Small intestine (tissue), 7 donors: Measurements from ENCODE around the gene CEP135. TPM values are rescaled to one million over a fixed set of nuclear protein-coding genes. Genes with fewer than 3 reads are reported as not detected.
A peak's percentile ranks its signal among the peaks of the same experiment; 100 is the strongest.
"Not testable (repeated sequence)": the region's sequence is repeated elsewhere in the genome, so short reads cannot be mapped to it uniquely, and the experiment has no call there.

Experiments
- DNase-seq, 2 donors: peaks; one replicate each; pipeline versions ENCODE4 v3.0.0 to v3.0.0-alpha.2; 2013
- FAIRE-seq: peaks from 2 replicates; lab custom pipeline; 2012; peaks lifted over from hg19 to GRCh38; lab: Jason Lieb, UNC
- H3K27ac ChIP-seq, 3 donors: one replicate each; pipeline ENCODE4 v1.5.1; 2013; ENCODE audit warnings: low read length in 2 of 3, mild to moderate bottlenecking in 2 of 3, control low read depth in 1 of 3, inconsistent platforms in 1 of 3, low read depth in 1 of 3, moderate library complexity in 1 of 3
- H3K27me3 ChIP-seq, 3 donors: one replicate each; pipeline ENCODE4 v1.6.1; 2013; ENCODE audit warnings: low read length in 3 of 3, inconsistent platforms in 1 of 3; ENCODE audit not compliant: control insufficient read depth in 3 of 3, insufficient read depth in 3 of 3
- H3K36me3 ChIP-seq, 3 donors: one replicate each; pipeline ENCODE4 v1.6.1; 2013; ENCODE audit warnings: low read length in 3 of 3, inconsistent platforms in 1 of 3, low read depth in 1 of 3, mild to moderate bottlenecking in 1 of 3, moderate library complexity in 1 of 3; ENCODE audit not compliant: control insufficient read depth in 3 of 3, insufficient read depth in 2 of 3
- H3K4me1 ChIP-seq, 3 donors: one replicate each; pipeline ENCODE4 v1.6.1; 2013; ENCODE audit warnings: low read length in 2 of 3, inconsistent platforms in 1 of 3, low read depth in 1 of 3, mild to moderate bottlenecking in 1 of 3, moderate library complexity in 1 of 3; ENCODE audit not compliant: control insufficient read depth in 3 of 3, insufficient read depth in 2 of 3
- H3K4me3 ChIP-seq, 3 donors: one replicate each; pipeline ENCODE4 v1.5.1; 2013; ENCODE audit warnings: low read length in 3 of 3, control low read depth in 1 of 3, inconsistent platforms in 1 of 3, low read depth in 1 of 3, mild to moderate bottlenecking in 1 of 3, moderate library complexity in 1 of 3
- H3K9me3 ChIP-seq, 2 donors: one replicate each; pipeline ENCODE4 v1.6.1; 2013; ENCODE audit warnings: low read depth in 1 of 2, low read length in 1 of 2; ENCODE audit not compliant: control insufficient read depth in 2 of 2, insufficient read depth in 1 of 2
- WGBS, 3 donors: extraction: QIAGEN DNeasy Blood & Tissue Kit; methylation state at CpG; one replicate each; pipeline ENCODE4 v1.1.7; 2013; 5-methylcytosine and 5-hydroxymethylcytosine counted together
- polyA plus RNA-seq, 4 donors: library from polyadenylated mRNA; stranded (reverse) in 3 of 4; unstranded in 1 of 4; fragments of 200-250 nt in 3 of 4; fragments of 120-200 nt in 1 of 4; gene quantifications; one replicate each; pipeline versions ENCODE4 v1.2.1 to v1.2.3, GENCODE V29; 2013
- donor health status: healthy with polysubstance abuse.
- donor health status: control.
- donor health status: control.
- donor health status: Bipolar disorder and iron deficiency.
- donor health status: healthy.

CEP135 gene
- polyA plus RNA-seq, 4 donors = 1.4 to 9.7 (median 2.2) TPM

GRCh38 chr4:55931833-55932232 lies 16.9 kb upstream of the CEP135 start:
- no peaks in the 10 kb centered on the region for H3K36me3 ChIP-seq
- no peak for DNase-seq
- 84 to 89% (median 89%) methylated on average over 3 of the region's 3 CpGs for WGBS, 3 donors
- peaks cover 0 to 10% (median 2%) of the 10 kb centered on the region in 3 donors for H3K4me1 ChIP-seq
- no peak overlapping the region for H3K4me3 ChIP-seq
- peaks cover 0 to 10% of the 10 kb centered on the region in 2 donors for H3K9me3 ChIP-seq
- no peak overlapping the region for H3K27ac ChIP-seq
- FAIRE-seq = no peak
- no peaks in the 10 kb centered on the region for H3K27me3 ChIP-seq

GRCh38 chr4:55932511-55932910 lies 16.2 kb upstream of the CEP135 start:
- no peak overlapping the region for H3K4me3 ChIP-seq
- H3K9me3 ChIP-seq = peaks cover 0 to 13% of the 10 kb centered on the region in 2 donors
- H3K27ac ChIP-seq = no peak overlapping the region
- FAIRE-seq (no peak), DNase-seq (no peak)
- H3K4me1 ChIP-seq = peaks cover 0 to 10% (median 2%) of the 10 kb centered on the region in 3 donors
- H3K36me3 ChIP-seq = no peaks in the 10 kb centered on the region
- H3K27me3 ChIP-seq = no peaks in the 10 kb centered on the region
- WGBS, 3 donors = 94 to 96% (median 95%) methylated on average over 3 of the region's 3 CpGs

DNA sequence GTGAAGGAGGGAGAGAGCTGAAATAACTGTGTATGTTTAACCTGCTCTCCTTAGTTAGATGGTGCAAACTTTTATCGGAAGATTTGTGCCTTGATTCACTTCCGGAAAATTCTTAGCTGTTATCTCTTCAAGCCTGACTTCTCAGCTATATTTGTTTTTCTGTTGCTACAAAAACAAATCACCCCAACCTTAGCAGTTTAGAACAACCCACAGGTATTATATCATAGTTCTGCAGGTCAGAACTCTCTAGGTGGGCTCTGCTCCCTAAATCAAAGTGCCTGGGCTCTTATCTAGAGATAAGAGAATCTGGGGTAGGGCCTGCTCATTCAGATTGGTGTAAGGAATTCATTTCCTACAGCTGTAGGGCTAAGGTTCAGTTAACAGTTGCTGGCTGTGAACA lies 15.1 kb upstream of the CEP135 start:
- H3K27ac ChIP-seq = peak overlapping the region in 1 of 3 donors; percentile 6
- FAIRE-seq (no peak), DNase-seq (peak; percentile 50 to 54)
- 10 to 48% (median 41%) methylated on average over 2 of the region's 2 CpGs for WGBS, 3 donors
- H3K9me3 ChIP-seq = peaks cover 0 to 8% of the 10 kb centered on the region in 2 donors
- no peaks in the 10 kb centered on the region for H3K36me3 ChIP-seq
- H3K27me3 ChIP-seq = no peaks in the 10 kb centered on the region
- H3K4me1 ChIP-seq = peaks cover 0 to 10% (median 2%) of the 10 kb centered on the region in 3 donors
- no peak overlapping the region for H3K4me3 ChIP-seq

DNA sequence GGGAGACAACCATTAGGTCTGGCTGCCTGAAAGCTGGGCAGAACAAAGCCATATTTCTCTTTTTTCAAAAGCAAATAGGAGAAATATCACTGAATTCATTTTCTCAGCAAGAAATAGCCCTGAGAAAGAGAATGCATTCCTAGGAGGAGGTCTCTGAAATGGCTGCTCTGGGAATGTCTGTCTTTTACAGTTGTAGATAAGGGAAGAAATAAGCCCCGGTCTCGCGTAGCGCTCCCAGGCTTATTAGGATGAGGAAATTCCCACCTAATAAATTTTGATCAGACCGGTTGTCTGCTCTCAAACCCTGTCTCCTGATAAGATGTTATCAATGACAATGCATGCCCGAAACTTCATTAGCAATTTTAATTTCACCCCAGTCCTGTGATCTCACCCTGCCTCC lies 12.8 kb upstream of the CEP135 start:
- 92 to 94% (median 93%) methylated on average over 5 to 6 of the region's 6 CpGs for WGBS, 3 donors
- peaks cover 2 to 20% (median 5%) of the 10 kb centered on the region in 3 donors for H3K4me1 ChIP-seq
- H3K27me3 ChIP-seq, FAIRE-seq, H3K9me3 ChIP-seq, H3K27ac ChIP-seq, DNase-seq, H3K36me3 ChIP-seq, H3K4me3 ChIP-seq: not testable (repeated sequence)

GRCh38 chr4:55938481-55938880 lies 10.3 kb upstream of the CEP135 start:
- H3K4me1 ChIP-seq = peaks cover 0 to 16% (median 5%) of the 10 kb centered on the region in 3 donors
- H3K9me3 ChIP-seq = peaks cover 0 to 6% of the 10 kb centered on the region in 2 donors
- H3K27ac ChIP-seq = no peak overlapping the region
- H3K4me3 ChIP-seq = peak overlapping the region in 1 of 3 donors; percentile 7
- FAIRE-seq (no peak), DNase-seq (no peak)
- H3K27me3 ChIP-seq = no peaks in the 10 kb centered on the region
- 88 to 100% (median 92%) methylated on average over 1 of the region's 1 CpG for WGBS, 3 donors
- H3K36me3 ChIP-seq = no peaks in the 10 kb centered on the region

GRCh38 chr4:55939421-55939820 lies 9.3 kb upstream of the CEP135 start:
- H3K36me3 ChIP-seq = no peaks in the 10 kb centered on the region
- FAIRE-seq (peak; percentile 10), DNase-seq (peak; percentile 90 to 94)
- no peaks in the 10 kb centered on the region for H3K27me3 ChIP-seq
- peaks cover 0 to 10% (median 5%) of the 10 kb centered on the region in 3 donors for H3K4me1 ChIP-seq
- peaks cover 0 to 6% of the 10 kb centered on the region in 2 donors for H3K9me3 ChIP-seq
- peak overlapping the region in 1 of 3 donors; percentile 61 for H3K27ac ChIP-seq
- WGBS, 3 donors = 27 to 67% (median 41%) methylated on average over 2 of the region's 2 CpGs
- H3K4me3 ChIP-seq = no peak overlapping the region

DNA sequence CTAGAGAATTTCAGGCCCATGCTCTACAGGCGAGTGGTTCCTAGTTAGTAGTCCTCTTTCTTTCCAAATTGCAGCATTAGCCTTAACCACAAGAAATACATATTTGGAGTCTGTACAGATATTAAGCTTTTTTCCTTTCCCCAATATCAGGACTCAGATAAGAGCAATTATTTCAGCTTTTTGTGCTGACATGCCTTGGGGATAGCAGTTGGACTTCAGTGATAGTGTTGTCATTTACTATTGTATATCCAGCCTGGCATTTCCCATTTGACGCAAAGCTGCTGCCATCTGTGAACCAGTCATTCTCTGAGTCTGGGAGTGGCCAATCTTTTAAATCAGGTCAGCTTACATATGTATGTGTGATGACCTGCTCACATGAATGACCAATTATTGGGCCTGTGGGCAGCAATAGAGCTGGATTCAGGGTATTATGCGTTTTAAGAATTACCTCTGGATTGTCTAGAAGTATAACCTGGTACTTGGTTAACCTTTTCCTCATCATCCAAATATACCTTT lies 6.8 kb upstream of the CEP135 start:
- no peak overlapping the region for H3K27ac ChIP-seq
- DNase-seq (no peak), FAIRE-seq (no peak)
- peaks cover 0 to 10% (median 5%) of the 10 kb centered on the region in 3 donors for H3K4me1 ChIP-seq
- H3K4me3 ChIP-seq = no peak overlapping the region
- H3K9me3 ChIP-seq = peaks cover 0 to 3% of the 10 kb centered on the region in 2 donors
- 95 to 96% (median 96%) methylated on average over 3 of the region's 3 CpGs for WGBS, 3 donors
- no peaks in the 10 kb centered on the region for H3K36me3 ChIP-seq
- H3K27me3 ChIP-seq = no peaks in the 10 kb centered on the region

- WGBS, 3 donors = 39 to 55% (median 49%) methylated on average over 6 of the region's 6 CpGs
- DNase-seq = no peak
- peak overlapping the region in 2 of 3 donors; percentile 50 to 99 for H3K27ac ChIP-seq
- H3K4me1 ChIP-seq = peaks cover 3 to 7% (median 5%) of the 10 kb centered on the region in 3 donors
- peaks cover 0 to 2% (median 0%) of the 10 kb centered on the region in 3 donors for H3K36me3 ChIP-seq
- no peaks in the 10 kb centered on the region for H3K27me3 ChIP-seq
- peak overlapping the region in 1 of 3 donors; percentile 3 for H3K4me3 ChIP-seq
- no peak for FAIRE-seq
- H3K9me3 ChIP-seq = no peaks in the 10 kb centered on the region
Measured at GRCh38 chr4:55947254-55947882, 1.4 kb upstream of the CEP135 start.
